ENCODE results near the gene DNAH2. TPM values are rescaled to one million over a fixed set of nuclear protein-coding genes. Genes with fewer than 3 reads are reported as not detected.

Gene DNAH2
- total and polyA plus RNA-seq, 2 donors (not counting 1 experiment from before 2014, with no cell fraction given), result 0.08 to 0.17 TPM

- peaks cover 15% of the 10 kb centered on the region for H3K27me3 ChIP-seq (ENCODE audit: control insufficient read depth, insufficient read depth, low read length)
- no peak overlapping the region for H2AFZ ChIP-seq (ENCODE audit: low read length)
- no peak for TF ChIP-seq CTCF (conservative IDR thresholded peaks at IDR 0.05 in 1 of 2, IDR thresholded peaks at IDR 0.05 in 1 of 2; ENCODE audit: low read depth in 1 of 2, low read length in 2 of 2)
- TF ChIP-seq EZH2 (IDR thresholded peaks at IDR 0.05; ENCODE audit: low read length, missing control alignments), result no peak
- H3K36me3 ChIP-seq (ENCODE audit: control insufficient read depth, insufficient read depth, low read length), result no peaks in the 10 kb centered on the region
- no peak overlapping the region for H3K9ac ChIP-seq (ENCODE audit: insufficient read depth, low read length)
- H3K4me2 ChIP-seq (ENCODE audit: extremely low read depth, insufficient read depth, low read length), result no peak overlapping the region
- H3K4me1 ChIP-seq (ENCODE audit: control insufficient read depth, extremely low read depth, insufficient read depth, low read length), result no peaks in the 10 kb centered on the region
- no peak for DNase-seq (ENCODE audit: low read depth in 2 of 2)
- no peaks in the 10 kb centered on the region for H4K20me1 ChIP-seq (ENCODE audit: control insufficient read depth, extremely low read depth, insufficient read depth, low read length)
- H3K27ac ChIP-seq (ENCODE audit: insufficient read depth, low read length), result no peak overlapping the region
- no peaks in the 10 kb centered on the region for H3K9me3 ChIP-seq (ENCODE audit: control insufficient read depth, insufficient read depth, low read depth, low read length)
- no peaks in the 10 kb centered on the region for H3K79me2 ChIP-seq (ENCODE audit: control insufficient read depth, insufficient read depth, low read length)
- no peak overlapping the region for H3K4me3 ChIP-seq (replicated peaks in 1 of 4; ENCODE audit: control extremely low read depth in 1 of 4, insufficient read depth in 1 of 4, low read depth in 3 of 4, low read length in 4 of 4)
Measured at GRCh38 chr17:7814969-7815368, 97.4 kb downstream of the DNAH2 start.

GRCh38 chr17:7816926-7817642 is 99.5 kb downstream of the DNAH2 start:
- no peak overlapping the region for H3K27ac ChIP-seq (ENCODE audit: insufficient read depth, low read length)
- no peaks in the 10 kb centered on the region for H3K36me3 ChIP-seq (ENCODE audit: control insufficient read depth, insufficient read depth, low read length)
- H3K4me2 ChIP-seq (ENCODE audit: extremely low read depth, insufficient read depth, low read length), result no peak overlapping the region
- H2AFZ ChIP-seq (ENCODE audit: low read length), result no peak overlapping the region
- no peak overlapping the region for H3K4me3 ChIP-seq (replicated peaks in 1 of 4; ENCODE audit: control extremely low read depth in 1 of 4, insufficient read depth in 1 of 4, low read depth in 3 of 4, low read length in 4 of 4)
- H4K20me1 ChIP-seq (ENCODE audit: control insufficient read depth, extremely low read depth, insufficient read depth, low read length), result no peaks in the 10 kb centered on the region
- no peaks in the 10 kb centered on the region for H3K4me1 ChIP-seq (ENCODE audit: control insufficient read depth, extremely low read depth, insufficient read depth, low read length)
- no peak overlapping the region for H3K9ac ChIP-seq (ENCODE audit: insufficient read depth, low read length)
- no peak for DNase-seq (ENCODE audit: low read depth in 2 of 2)
- no peaks in the 10 kb centered on the region for H3K79me2 ChIP-seq (ENCODE audit: control insufficient read depth, insufficient read depth, low read length)
- H3K27me3 ChIP-seq (ENCODE audit: control insufficient read depth, insufficient read depth, low read length), result peaks cover 15% of the 10 kb centered on the region
- no peaks in the 10 kb centered on the region for H3K9me3 ChIP-seq (ENCODE audit: control insufficient read depth, insufficient read depth, low read depth, low read length)
- TF ChIP-seq CTCF (conservative IDR thresholded peaks at IDR 0.05 in 1 of 2, IDR thresholded peaks at IDR 0.05 in 1 of 2; ENCODE audit: low read depth in 1 of 2, low read length in 2 of 2), result no peak
- TF ChIP-seq EZH2 (IDR thresholded peaks at IDR 0.05; ENCODE audit: low read length, missing control alignments), result peak; percentile 40

DNA sequence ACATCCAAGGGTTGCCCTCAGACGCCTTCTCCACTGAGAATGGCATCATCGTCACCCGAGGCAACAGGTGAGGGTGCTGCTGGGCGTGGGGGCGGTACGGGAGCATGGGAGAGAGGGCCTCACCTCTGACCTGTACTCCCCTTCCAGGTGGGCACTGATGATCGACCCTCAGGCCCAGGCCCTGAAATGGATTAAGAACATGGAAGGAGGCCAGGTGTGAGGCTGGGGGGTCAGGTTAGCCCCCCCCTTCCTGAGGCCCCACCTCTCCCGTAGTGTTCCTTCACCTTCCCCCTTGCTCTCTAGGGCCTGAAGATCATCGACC is 100.1 kb downstream of the DNAH2 start:
- H3K27ac ChIP-seq (ENCODE audit: insufficient read depth, low read length), result no peak overlapping the region
- H3K4me3 ChIP-seq (replicated peaks in 1 of 4; ENCODE audit: control extremely low read depth in 1 of 4, insufficient read depth in 1 of 4, low read depth in 3 of 4, low read length in 4 of 4), result no peak overlapping the region
- no peaks in the 10 kb centered on the region for H3K9me3 ChIP-seq (ENCODE audit: control insufficient read depth, insufficient read depth, low read depth, low read length)
- TF ChIP-seq EZH2 (IDR thresholded peaks at IDR 0.05; ENCODE audit: low read length, missing control alignments) (no peak), CTCF (conservative IDR thresholded peaks at IDR 0.05 in 1 of 2, IDR thresholded peaks at IDR 0.05 in 1 of 2; ENCODE audit: low read depth in 1 of 2, low read length in 2 of 2) (no peak)
- no peak overlapping the region for H3K9ac ChIP-seq (ENCODE audit: insufficient read depth, low read length)
- H4K20me1 ChIP-seq (ENCODE audit: control insufficient read depth, extremely low read depth, insufficient read depth, low read length), result no peaks in the 10 kb centered on the region
- H3K79me2 ChIP-seq (ENCODE audit: control insufficient read depth, insufficient read depth, low read length), result no peaks in the 10 kb centered on the region
- H3K4me1 ChIP-seq (ENCODE audit: control insufficient read depth, extremely low read depth, insufficient read depth, low read length), result no peaks in the 10 kb centered on the region
- H3K4me2 ChIP-seq (ENCODE audit: extremely low read depth, insufficient read depth, low read length), result no peak overlapping the region
- no peak for DNase-seq (ENCODE audit: low read depth in 2 of 2)
- no peak overlapping the region for H2AFZ ChIP-seq (ENCODE audit: low read length)
- H3K27me3 ChIP-seq (ENCODE audit: control insufficient read depth, insufficient read depth, low read length), result peaks cover 15% of the 10 kb centered on the region
- H3K36me3 ChIP-seq (ENCODE audit: control insufficient read depth, insufficient read depth, low read length), result no peaks in the 10 kb centered on the region

Data from fibroblast of lung (primary cell).